Ishikawa (cell line): Measurements from ENCODE around the gene KAT7.

Source experiments
- CEBPB ChIP-seq: IDR thresholded peaks from 2 replicates; pipeline ENCODE4 v1.6.1; 2012
- MAX ChIP-seq: IDR thresholded peaks from 2 replicates; pipeline ENCODE4 v1.6.1; 2012
- RAD21 ChIP-seq: IDR thresholded peaks from 2 replicates; pipeline ENCODE4 v1.6.1; 2012; ENCODE audit warnings: low read depth
- REST ChIP-seq: IDR thresholded peaks from 2 replicates; pipeline ENCODE4 v1.6.1; 2012; ENCODE audit warnings: low read depth, mild to moderate bottlenecking
- YY1 ChIP-seq: IDR thresholded peaks from 2 replicates; pipeline ENCODE4 v1.6.1; 2012; ENCODE audit warnings: low read depth

DNA sequence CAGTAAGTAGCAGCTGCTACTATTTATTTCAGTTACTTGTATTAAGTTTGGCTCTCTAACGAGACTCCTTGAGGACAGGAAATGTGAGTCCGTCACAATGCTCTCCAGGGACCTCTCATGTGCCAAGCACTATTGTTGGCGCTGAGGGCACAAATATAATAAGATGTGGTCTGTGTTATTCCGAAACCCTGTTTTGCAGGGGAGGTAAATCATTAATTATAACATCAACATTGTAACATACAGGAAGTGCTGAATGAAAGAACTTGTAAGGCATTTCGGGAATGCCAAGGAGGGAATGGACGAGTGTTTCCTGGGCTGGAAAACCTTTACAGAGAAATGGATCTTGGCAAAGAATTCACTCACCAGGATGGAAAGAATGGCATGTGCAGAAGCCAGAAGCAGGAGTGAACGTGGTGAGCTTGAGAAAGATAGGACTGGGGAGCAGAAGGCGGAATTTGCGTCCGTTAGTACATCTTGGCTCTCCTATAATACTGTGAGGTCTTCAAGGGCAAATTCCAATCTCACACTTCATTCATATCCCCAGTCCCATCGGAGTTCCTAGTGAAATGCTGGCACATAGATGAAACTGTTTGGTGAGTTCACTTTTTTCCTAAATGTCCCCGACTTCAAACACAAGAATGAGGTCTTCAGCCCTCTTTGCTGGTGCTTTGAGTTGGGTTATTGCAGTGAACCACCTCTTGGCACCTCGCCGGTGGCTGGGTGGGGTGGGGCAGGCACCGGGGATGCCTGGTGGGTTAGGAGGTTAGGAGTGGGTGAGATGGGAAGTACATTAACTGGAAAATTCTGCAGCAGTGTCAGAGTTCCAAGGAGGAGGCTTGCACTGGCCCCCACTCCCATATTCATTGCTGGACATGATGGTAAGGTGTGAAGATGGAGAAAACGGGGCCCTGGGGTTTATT, 47.9 kb downstream of the KAT7 start:
- TF ChIP-seq RAD21 (no peak), YY1 (no peak), CEBPB (no peak), REST (no peak), MAX (no peak)
